Lung (tissue), 12 donors: Measurements from ENCODE around the gene ANKRD13B. TPM values are rescaled to one million over a fixed set of nuclear protein-coding genes. Genes with fewer than 3 reads are reported as not detected.
A peak's percentile ranks its signal among the peaks of the same experiment; 100 is the strongest.

ENCODE experiments used
- ATAC-seq: fragments of 200-7000 bp; cut with Tn5 transposase; one replicate; pipeline ENCODE4 v1.9.1; 2020; ENCODE audit warnings: moderate number of reproducible peaks; ENCODE audit not compliant: insufficient read depth, low FRiP score
- DNase-seq, 3 donors: peaks; one replicate each; pipeline ENCODE4 v3.0.0-alpha.2; 2013 to 2017
- H3K27ac ChIP-seq, 2 donors: one replicate each; pipeline ENCODE4 v1.5.1; 2013; ENCODE audit warnings: mild to moderate bottlenecking in 2 of 2, moderate library complexity in 2 of 2, control low read depth in 1 of 2, inconsistent platforms in 1 of 2, low read depth in 1 of 2, low read length in 1 of 2
- H3K27me3 ChIP-seq, 3 donors: one replicate each; pipeline ENCODE4 v1.5.1; 2013; ENCODE audit warnings: low read length in 2 of 3; ENCODE audit not compliant: control insufficient read depth in 3 of 3, insufficient read depth in 3 of 3
- H3K36me3 ChIP-seq, 4 donors: one replicate each; pipeline ENCODE4 v1.5.1; 2013; ENCODE audit warnings: low read length in 4 of 4, mild to moderate bottlenecking in 1 of 4, moderate library complexity in 1 of 4; ENCODE audit not compliant: control insufficient read depth in 4 of 4, insufficient read depth in 4 of 4
- H3K4me1 ChIP-seq, 5 donors: one replicate each; pipeline ENCODE4 v1.5.1; 2013; ENCODE audit warnings: low read length in 5 of 5, mild to moderate bottlenecking in 2 of 5, moderate library complexity in 1 of 5; ENCODE audit not compliant: control insufficient read depth in 5 of 5, insufficient read depth in 5 of 5
- H3K4me3 ChIP-seq: one replicate; pipeline ENCODE4 v1.5.1; 2013; ENCODE audit warnings: mild to moderate bottlenecking, control low read depth, moderate library complexity
- H3K9ac ChIP-seq, 2 donors: one replicate each; pipeline ENCODE4 v1.5.1; 2013; ENCODE audit warnings: low read length in 2 of 2, control low read depth in 1 of 2; ENCODE audit not compliant: insufficient read depth in 1 of 2
- H3K9me3 ChIP-seq, 4 donors: one replicate each; pipeline ENCODE4 v1.5.1; 2013; ENCODE audit warnings: low read length in 3 of 4, mild to moderate bottlenecking in 1 of 4, moderate library complexity in 1 of 4; ENCODE audit not compliant: control insufficient read depth in 4 of 4, insufficient read depth in 3 of 4
- CTCF ChIP-seq: IDR thresholded peaks from 2 replicates; pipeline ENCODE4 v1.5.1; 2012; ENCODE audit warnings: mild to moderate bottlenecking; ENCODE audit errors: control extremely low read depth, extremely low read depth
- WGBS, 2 donors: extraction: QIAGEN DNeasy Blood & Tissue Kit; methylation state at CpG; one replicate each; pipeline ENCODE4 v1.1.7; 2013; 5-methylcytosine and 5-hydroxymethylcytosine counted together
- polyA plus RNA-seq, 2 donors: library from polyadenylated mRNA; stranded (reverse); fragments of 200-250 nt; gene quantifications; one replicate each; pipeline ENCODE4 v1.2.1, GENCODE V29; 2013
- total RNA-seq, 2 donors: library from RNA; depleted of rRNA in 1 of 2; stranded (reverse); fragments of >200 nt in 1 of 2; gene quantifications; one replicate each; pipeline ENCODE4 v1.2.1, GENCODE V29; 2014 to 2021
- donor health status: control.
- donor health status: control.
- donor health status: Bipolar disorder and iron deficiency.
- donor health status: healthy.
- donor health status: DM: yes; HTN: yes; CAD: no.

ANKRD13B gene
- total and polyA plus RNA-seq, 4 donors = 2.7 to 6.9 (median 4.9) TPM

GRCh38 chr17:29578626-29579485 is 14.1 kb upstream of the ANKRD13B start:
- H3K36me3 ChIP-seq = peaks cover 3 to 70% (median 29%) of the 10 kb centered on the region in 4 donors

DNA sequence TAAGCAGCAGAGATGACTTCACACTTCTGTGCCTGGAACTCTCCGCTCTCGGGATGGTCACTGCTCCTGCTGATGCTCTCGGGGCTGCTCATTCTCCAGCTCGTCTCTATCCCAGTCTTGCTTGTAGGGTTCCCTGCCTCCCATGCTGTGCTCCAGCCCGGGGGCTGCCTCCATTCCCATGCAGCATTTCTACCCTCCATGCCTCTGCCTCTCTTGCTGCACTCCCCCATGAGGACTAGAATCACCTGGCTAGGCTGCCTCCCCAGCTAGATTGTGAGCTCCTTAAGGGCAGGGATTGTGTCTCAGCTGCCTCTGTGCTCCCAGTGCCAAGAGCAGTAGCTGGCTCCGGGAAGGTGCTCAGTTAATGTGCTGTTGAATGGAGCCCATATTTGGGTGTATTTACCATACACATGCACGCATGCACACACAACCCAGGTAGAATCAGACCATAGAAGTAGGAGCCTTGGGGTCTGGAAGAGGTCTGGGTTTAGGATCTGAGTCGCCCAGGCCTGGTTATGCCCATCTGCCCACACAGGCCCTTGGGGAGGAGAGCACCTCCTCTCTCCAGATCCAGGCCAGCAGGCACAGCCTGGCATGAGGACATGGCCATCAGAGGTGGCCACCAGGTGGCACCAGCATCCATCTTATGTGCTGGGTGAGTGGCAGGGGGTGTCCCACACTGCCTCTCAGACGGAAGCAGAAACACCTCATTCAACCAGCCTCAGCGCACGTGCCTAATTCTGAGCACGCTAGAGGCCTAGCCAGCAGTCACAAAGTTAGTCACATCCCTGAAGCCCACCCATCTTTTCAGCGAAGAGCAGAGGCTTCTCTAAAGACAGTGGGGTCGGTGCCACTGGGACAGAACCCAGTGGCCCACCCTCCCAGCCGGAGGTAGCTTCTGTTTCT is 12.8 kb upstream of the ANKRD13B start:
- TF ChIP-seq CTCF = peak; percentile 95
- Histone ChIP-seq H3K36me3 (peaks cover under 1 to 59% (median 24%) of the 10 kb centered on the region in 4 donors), H3K27me3 (no peaks in the 10 kb centered on the region), H3K9me3 (peaks cover 0 to 3% (median 0%) of the 10 kb centered on the region in 4 donors), H3K4me3 (no peak overlapping the region), H3K27ac (no peak overlapping the region), H3K4me1 (peaks cover 0 to 19% (median 5%) of the 10 kb centered on the region in 5 donors), H3K9ac (no peak overlapping the region)
- peak; percentile 86 for ATAC-seq
- DNase-seq = peak; percentile 74 to 83 (median 79)
- 64 to 68% methylated on average over 15 of the region's 15 CpGs for WGBS, 2 donors

More at GRCh38 chr17:29578626-29579485, 14.1 kb upstream of the ANKRD13B start:
- WGBS, 2 donors = 96 to 97% methylated on average over 14 of the region's 14 CpGs
- Histone ChIP-seq H3K27me3 (no peaks in the 10 kb centered on the region), H3K4me1 (peaks cover 0 to 9% (median 0%) of the 10 kb centered on the region in 5 donors), H3K9me3 (peaks cover 0 to 3% (median 0%) of the 10 kb centered on the region in 4 donors), H3K27ac (no peak overlapping the region), H3K4me3 (no peak overlapping the region), H3K9ac (no peak overlapping the region)
- ATAC-seq (no peak), DNase-seq (no peak)
- no peak for TF ChIP-seq CTCF

DNA sequence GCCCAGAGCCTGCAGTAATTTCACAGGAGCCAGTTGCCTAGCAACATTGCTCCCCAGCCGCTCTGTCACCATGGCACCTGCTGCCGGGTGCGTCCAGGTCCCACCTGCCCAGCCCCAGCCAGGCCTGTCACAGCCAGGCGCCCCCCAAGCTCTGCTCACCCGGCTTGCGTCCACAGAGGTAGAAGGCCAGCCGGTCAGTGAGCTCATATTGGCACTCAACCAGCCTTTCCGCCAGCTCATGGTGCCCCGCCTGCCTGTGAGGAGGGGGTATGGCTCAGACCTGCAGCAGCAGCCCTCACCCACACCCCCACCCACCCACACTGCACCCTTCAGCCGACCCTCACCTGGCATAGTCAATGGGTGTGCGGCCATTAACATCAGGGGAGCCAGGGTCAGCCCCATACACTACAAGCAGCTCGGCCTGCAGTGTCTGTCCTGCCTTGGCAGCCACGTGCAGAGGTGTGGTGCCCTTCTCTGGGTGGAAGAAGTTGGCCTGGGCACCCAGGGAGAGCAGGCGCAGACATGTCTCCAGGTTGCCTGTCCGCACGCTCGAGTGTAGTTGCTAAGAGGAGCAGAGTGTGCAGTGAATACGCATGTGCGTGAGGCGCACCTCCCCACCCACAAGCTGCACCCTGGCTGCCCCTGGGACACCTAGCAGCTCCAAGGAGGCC is 11.2 kb upstream of the ANKRD13B start:
- Histone ChIP-seq H3K36me3 (peaks cover 0 to 43% (median 18%) of the 10 kb centered on the region in 4 donors), H3K9me3 (peaks cover 0 to 3% (median 0%) of the 10 kb centered on the region in 4 donors), H3K27me3 (no peaks in the 10 kb centered on the region), H3K4me1 (peaks cover 0 to 26% (median 5%) of the 10 kb centered on the region in 5 donors), H3K9ac (no peak overlapping the region), H3K4me3 (no peak overlapping the region), H3K27ac (no peak overlapping the region)
- no peak for ATAC-seq
- DNase-seq = peak in 1 of 3 donors; percentile 9
- no peak for TF ChIP-seq CTCF
- WGBS, 2 donors = 89 to 91% methylated on average over 20 of the region's 20 CpGs
